ENCODE measurements around the gene CTPS2.

DNA sequence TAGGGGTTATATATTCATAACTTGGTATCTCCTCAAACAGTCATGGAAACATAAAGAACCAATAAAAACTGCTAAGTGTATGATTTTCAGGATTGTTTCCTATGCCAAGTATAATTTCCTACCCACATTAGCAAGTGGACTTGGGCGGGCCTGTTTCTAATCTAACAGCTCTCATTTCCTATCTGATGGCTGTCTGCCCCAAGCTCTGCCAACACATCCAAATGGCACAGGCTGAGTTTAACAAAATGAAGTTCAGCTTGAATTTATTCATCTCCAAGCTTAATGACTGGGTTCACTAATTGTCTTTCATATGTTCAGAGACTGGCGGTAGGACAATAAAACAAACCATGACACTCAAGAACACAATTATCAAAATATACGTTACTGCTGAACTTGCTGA is 118.0 kb downstream of the CTPS2 start:
- TF ChIP-seq, protein P1, sequence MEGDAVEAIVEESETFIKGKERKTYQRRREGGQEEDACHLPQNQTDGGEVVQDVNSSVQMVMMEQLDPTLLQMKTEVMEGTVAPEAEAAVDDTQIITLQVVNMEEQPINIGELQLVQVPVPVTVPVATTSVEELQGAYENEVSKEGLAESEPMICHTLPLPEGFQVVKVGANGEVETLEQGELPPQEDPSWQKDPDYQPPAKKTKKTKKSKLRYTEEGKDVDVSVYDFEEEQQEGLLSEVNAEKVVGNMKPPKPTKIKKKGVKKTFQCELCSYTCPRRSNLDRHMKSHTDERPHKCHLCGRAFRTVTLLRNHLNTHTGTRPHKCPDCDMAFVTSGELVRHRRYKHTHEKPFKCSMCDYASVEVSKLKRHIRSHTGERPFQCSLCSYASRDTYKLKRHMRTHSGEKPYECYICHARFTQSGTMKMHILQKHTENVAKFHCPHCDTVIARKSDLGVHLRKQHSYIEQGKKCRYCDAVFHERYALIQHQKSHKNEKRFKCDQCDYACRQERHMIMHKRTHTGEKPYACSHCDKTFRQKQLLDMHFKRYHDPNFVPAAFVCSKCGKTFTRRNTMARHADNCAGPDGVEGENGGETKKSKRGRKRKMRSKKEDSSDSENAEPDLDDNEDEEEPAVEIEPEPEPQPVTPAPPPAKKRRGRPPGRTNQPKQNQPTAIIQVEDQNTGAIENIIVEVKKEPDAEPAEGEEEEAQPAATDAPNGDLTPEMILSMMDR (conservative IDR thresholded peaks at IDR 0.05; ENCODE audit: low read depth, low read length) = no peak
- no peak for TF ChIP-seq EZH2 (IDR thresholded peaks at IDR 0.05; ENCODE audit: low read length, unreplicated experiment)
